ENCODE data around the gene TEPSIN.

Gene TEPSIN

DNA sequence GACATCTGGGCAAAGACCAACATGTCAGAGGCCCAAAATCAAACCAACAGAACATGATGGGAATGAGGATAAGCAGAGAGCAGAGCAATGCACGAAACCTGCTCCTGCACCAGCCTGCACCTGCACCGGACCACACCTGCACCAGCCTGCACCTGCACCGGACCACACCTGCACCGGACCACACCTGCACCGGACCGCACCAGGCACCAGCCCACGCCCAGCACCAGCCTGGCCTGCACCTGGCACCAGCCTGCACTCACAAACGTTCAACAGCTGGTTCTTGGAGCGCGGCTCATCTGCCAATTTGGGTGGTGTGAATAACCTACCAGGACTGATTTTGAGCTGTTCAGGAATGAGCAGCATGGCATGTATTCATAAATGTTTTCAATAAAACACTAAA is 34.3 kb downstream of the TEPSIN start:
- no peaks in the 10 kb centered on the region for H3K4me1 ChIP-seq (ENCODE audit: control insufficient read depth, insufficient read depth, low read length)
- peaks cover 39% of the 10 kb centered on the region for H3K36me3 ChIP-seq (ENCODE audit: control insufficient read depth, insufficient read depth, low read length)
- no peak overlapping the region for H3K27ac ChIP-seq (ENCODE audit: low read depth, low read length)
- H3K9me3 ChIP-seq (ENCODE audit: control insufficient read depth, insufficient read depth, low read length) = no peaks in the 10 kb centered on the region
- H3K9ac ChIP-seq (ENCODE audit: low read depth, low read length) = no peak overlapping the region
- no peaks in the 10 kb centered on the region for H3K27me3 ChIP-seq (ENCODE audit: control insufficient read depth, insufficient read depth, low read length)
- no peak overlapping the region for H3K4me3 ChIP-seq (ENCODE audit: low read depth, low read length)

DNA sequence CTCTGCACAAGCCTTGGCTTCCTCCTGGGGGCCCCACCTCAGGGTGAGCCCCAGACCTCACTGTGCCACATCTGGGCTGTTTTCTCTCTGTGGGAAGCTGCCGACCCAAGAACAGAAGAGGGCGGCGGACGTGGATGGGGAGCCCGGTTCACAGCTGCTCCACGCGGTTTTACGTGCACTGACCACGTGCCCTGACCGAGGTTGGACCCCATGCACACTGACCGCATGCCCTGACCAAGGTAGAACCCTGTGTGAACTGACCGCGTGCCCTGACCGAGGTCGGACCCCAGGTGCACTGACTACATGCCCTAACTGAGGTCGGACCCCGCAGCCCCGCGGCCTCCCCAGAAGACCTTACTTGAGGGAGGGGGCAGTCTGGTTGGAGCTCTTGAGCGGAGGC is 35.7 kb downstream of the TEPSIN start:
- Histone ChIP-seq H3K9ac (ENCODE audit: low read depth, low read length) (no peak overlapping the region), H3K27me3 (ENCODE audit: control insufficient read depth, insufficient read depth, low read length) (no peaks in the 10 kb centered on the region), H3K4me1 (ENCODE audit: control insufficient read depth, insufficient read depth, low read length) (no peaks in the 10 kb centered on the region), H3K4me3 (ENCODE audit: low read depth, low read length) (no peak overlapping the region), H3K9me3 (ENCODE audit: control insufficient read depth, insufficient read depth, low read length) (no peaks in the 10 kb centered on the region), H3K36me3 (ENCODE audit: control insufficient read depth, insufficient read depth, low read length) (peaks cover 46% of the 10 kb centered on the region), H3K27ac (ENCODE audit: low read depth, low read length) (no peak overlapping the region)

DNA sequence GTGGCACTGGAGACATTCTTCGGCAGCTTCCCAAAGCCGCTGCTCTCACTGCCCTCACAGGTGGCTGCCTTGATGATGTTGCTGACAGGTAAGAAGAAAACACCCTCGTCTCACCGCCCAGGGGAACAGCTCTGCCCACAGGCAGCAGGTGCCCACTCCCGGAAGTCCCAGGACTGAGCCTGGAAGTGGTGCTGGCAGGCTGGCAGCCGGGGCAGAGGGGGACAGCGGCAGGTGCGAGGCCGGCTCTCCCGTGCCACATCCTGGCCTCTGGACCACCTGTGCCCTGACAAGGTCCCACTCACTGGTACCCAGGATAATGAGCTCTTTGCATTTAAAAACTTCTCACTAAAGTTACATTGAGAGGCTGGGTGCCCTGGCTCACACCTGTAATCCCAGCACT is 36.5 kb downstream of the TEPSIN start:
- no peak overlapping the region for H3K4me3 ChIP-seq (ENCODE audit: low read depth, low read length)
- no peak overlapping the region for H3K27ac ChIP-seq (ENCODE audit: low read depth, low read length)
- peaks cover 48% of the 10 kb centered on the region for H3K36me3 ChIP-seq (ENCODE audit: control insufficient read depth, insufficient read depth, low read length)
- H3K9me3 ChIP-seq (ENCODE audit: control insufficient read depth, insufficient read depth, low read length) = no peaks in the 10 kb centered on the region
- H3K27me3 ChIP-seq (ENCODE audit: control insufficient read depth, insufficient read depth, low read length) = no peaks in the 10 kb centered on the region
- no peak overlapping the region for H3K9ac ChIP-seq (ENCODE audit: low read depth, low read length)
- H3K4me1 ChIP-seq (ENCODE audit: control insufficient read depth, insufficient read depth, low read length) = no peaks in the 10 kb centered on the region

DNA sequence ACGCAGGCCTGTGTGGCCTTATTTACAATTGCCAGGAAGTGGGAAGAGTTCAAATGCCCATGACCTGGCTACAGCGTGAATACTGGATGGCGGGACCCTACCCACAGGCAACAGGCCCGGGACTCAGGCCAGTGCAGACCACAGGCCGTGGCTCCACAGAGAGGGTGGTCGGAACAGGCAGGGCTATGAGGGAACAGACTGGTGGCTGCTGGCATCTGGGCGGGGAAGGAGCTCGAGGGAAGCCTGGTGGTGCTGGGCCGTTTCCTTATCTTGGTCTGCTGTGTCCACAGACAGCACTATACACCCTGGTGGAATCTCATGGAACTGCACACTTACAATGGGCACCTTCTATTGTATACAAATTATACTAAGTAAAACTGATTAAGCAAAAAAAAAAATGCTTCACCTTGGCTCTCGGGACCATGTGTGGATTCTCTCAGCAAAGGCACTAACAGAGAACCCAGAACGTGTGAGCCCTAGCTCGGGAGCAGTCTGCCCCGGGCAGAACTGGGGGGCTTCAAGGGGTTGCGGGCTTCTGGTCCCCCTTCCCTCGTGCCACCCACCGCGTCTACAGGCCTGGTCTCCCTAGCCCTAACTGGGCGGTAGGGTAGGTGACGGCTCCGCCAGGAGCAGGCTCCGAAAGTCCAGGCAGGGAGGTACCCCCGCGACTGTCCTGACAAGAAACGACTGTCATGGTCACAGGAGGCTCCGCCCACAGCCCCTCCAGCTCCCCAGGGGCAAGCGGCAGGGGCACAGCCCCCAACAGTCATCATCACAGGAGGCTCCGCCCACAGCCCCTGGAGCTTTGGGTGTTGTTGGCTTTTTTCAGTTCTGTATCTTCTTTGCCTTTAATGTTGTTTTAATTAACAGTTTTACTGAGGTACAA is 37.9 kb downstream of the TEPSIN start:
- Histone ChIP-seq H3K27me3 (ENCODE audit: control insufficient read depth, insufficient read depth, low read length) (no peaks in the 10 kb centered on the region), H3K27ac (ENCODE audit: low read depth, low read length) (no peak overlapping the region), H3K4me3 (ENCODE audit: low read depth, low read length) (no peak overlapping the region), H3K9me3 (ENCODE audit: control insufficient read depth, insufficient read depth, low read length) (no peaks in the 10 kb centered on the region), H3K4me1 (ENCODE audit: control insufficient read depth, insufficient read depth, low read length) (no peaks in the 10 kb centered on the region), H3K36me3 (ENCODE audit: control insufficient read depth, insufficient read depth, low read length) (peaks cover 49% of the 10 kb centered on the region), H3K9ac (ENCODE audit: low read depth, low read length) (no peak overlapping the region)

DNA sequence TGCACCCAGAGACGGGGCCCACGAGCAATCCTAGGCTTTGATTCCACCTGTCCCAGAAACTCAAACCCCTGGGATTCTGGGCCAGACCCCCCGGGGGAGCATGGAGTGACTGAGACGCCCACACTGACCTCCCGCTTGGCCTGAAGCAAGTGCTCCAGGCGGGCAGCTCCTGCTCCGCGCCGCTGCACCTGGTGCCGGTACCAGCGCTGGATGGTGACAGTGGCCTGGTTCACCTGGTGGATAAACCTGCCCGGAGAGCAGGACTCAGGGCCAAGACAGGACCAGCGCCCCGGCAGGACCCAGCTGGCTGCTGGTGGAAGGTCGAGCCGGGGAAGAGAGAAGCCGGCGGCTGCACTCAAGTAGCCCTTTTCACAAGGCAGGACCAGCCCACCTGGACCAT is 38.7 kb downstream of the TEPSIN start:
- H3K4me1 ChIP-seq (ENCODE audit: control insufficient read depth, insufficient read depth, low read length) = no peaks in the 10 kb centered on the region
- no peaks in the 10 kb centered on the region for H3K27me3 ChIP-seq (ENCODE audit: control insufficient read depth, insufficient read depth, low read length)
- H3K4me3 ChIP-seq (ENCODE audit: low read depth, low read length) = no peak overlapping the region
- H3K9me3 ChIP-seq (ENCODE audit: control insufficient read depth, insufficient read depth, low read length) = no peaks in the 10 kb centered on the region
- no peak overlapping the region for H3K9ac ChIP-seq (ENCODE audit: low read depth, low read length)
- peaks cover 53% of the 10 kb centered on the region for H3K36me3 ChIP-seq (ENCODE audit: control insufficient read depth, insufficient read depth, low read length)
- H3K27ac ChIP-seq (ENCODE audit: low read depth, low read length) = no peak overlapping the region

DNA sequence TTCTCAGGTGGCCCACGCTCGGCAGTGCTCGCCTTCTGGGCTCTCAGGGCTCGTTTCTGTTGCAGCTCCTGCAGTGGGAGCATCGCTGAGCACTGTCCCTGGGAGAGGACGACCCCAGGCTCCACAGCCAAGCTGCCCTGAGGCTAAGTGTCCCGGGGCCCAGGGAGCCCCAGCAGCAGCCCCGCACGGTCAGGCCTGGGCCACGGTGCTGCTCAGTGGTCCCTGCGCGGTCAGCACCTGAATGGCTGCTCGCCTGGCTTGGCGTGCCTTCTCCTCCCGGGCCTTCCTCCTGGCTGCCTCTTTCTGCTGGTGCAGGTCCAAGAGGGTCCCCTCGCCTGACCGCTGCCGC is 39.4 kb downstream of the TEPSIN start:
- Histone ChIP-seq H3K27ac (ENCODE audit: low read depth, low read length) (no peak overlapping the region), H3K27me3 (ENCODE audit: control insufficient read depth, insufficient read depth, low read length) (no peaks in the 10 kb centered on the region), H3K9me3 (ENCODE audit: control insufficient read depth, insufficient read depth, low read length) (no peaks in the 10 kb centered on the region), H3K4me1 (ENCODE audit: control insufficient read depth, insufficient read depth, low read length) (no peaks in the 10 kb centered on the region), H3K4me3 (ENCODE audit: low read depth, low read length) (no peak overlapping the region), H3K36me3 (ENCODE audit: control insufficient read depth, insufficient read depth, low read length) (peaks cover 54% of the 10 kb centered on the region), H3K9ac (ENCODE audit: low read depth, low read length) (no peak overlapping the region)

DNA sequence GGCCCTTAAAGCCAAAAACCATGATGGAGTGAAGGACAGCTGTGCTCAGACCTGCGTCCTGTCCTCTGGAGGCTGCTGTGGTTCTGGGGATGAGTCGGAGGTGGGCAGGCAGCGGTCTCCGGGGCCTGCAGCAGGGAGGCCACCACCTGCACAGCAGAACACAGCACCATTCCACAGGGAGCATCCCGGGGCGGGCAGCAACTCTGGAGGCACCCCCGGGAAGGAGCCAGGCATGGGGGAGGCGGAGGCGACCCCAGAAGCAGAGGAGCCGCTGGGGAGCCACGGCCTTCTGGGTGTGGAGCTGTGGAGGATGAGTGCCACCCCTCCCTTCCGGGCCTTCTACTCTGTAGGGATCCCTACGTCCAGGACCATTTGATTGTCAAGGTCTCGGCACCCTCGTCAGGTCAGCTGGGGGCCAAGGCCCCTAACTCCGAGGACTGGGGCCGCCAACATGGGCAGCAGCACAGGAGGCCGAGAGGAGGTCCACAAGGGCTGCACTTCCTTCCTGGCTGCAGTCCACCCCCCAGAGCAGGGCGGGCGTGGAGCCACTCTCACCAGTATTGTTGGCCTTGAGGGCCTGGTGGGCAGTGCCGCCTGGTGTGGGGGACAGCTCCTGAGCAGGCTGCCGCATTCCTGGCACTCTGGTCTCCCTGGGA is 39.9 kb downstream of the TEPSIN start:
- no peak overlapping the region for H3K4me3 ChIP-seq (ENCODE audit: low read depth, low read length)
- no peak overlapping the region for H3K27ac ChIP-seq (ENCODE audit: low read depth, low read length)
- H3K9me3 ChIP-seq (ENCODE audit: control insufficient read depth, insufficient read depth, low read length) = no peaks in the 10 kb centered on the region
- H3K4me1 ChIP-seq (ENCODE audit: control insufficient read depth, insufficient read depth, low read length) = no peaks in the 10 kb centered on the region
- peaks cover 51% of the 10 kb centered on the region for H3K36me3 ChIP-seq (ENCODE audit: control insufficient read depth, insufficient read depth, low read length)
- no peak overlapping the region for H3K9ac ChIP-seq (ENCODE audit: low read depth, low read length)
- H3K27me3 ChIP-seq (ENCODE audit: control insufficient read depth, insufficient read depth, low read length) = no peaks in the 10 kb centered on the region

DNA sequence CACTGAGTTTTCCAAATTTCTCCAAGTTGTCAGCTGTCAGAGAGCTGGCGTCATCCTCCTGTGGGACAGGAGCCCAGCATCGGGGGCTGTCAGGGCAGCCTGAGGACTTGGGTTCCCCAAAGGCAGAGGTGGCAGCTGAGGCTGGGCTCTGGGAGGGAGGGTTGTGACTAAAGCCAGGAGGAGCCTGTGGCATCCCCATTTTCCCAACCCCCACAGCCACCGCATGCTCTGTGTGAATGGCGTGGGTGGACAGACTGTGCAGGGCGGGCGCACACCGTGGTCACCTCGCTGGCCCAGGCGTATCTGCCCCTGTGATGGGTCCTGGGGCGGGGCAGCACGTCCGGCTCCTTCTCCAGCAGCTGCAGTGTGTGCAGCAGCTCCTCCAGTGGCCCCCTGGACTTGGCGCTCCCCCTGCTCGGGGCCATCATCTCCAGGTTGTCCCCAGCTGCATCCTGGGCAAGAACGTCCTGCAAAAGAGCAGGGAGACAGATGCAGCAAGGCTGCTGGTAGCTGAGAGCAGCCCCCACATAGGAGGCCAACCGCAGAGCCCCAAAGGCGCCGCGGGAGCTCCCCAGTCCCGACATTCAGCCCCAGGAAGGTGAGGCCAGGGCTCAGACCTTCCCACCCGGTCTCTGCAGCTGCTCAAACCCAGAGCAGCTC is 40.9 kb downstream of the TEPSIN start:
- H3K9me3 ChIP-seq (ENCODE audit: control insufficient read depth, insufficient read depth, low read length) = no peaks in the 10 kb centered on the region
- no peak overlapping the region for H3K27ac ChIP-seq (ENCODE audit: low read depth, low read length)
- H3K4me3 ChIP-seq (ENCODE audit: low read depth, low read length) = no peak overlapping the region
- H3K27me3 ChIP-seq (ENCODE audit: control insufficient read depth, insufficient read depth, low read length) = no peaks in the 10 kb centered on the region
- no peaks in the 10 kb centered on the region for H3K4me1 ChIP-seq (ENCODE audit: control insufficient read depth, insufficient read depth, low read length)
- no peak overlapping the region for H3K9ac ChIP-seq (ENCODE audit: low read depth, low read length)
- H3K36me3 ChIP-seq (ENCODE audit: control insufficient read depth, insufficient read depth, low read length) = peaks cover 47% of the 10 kb centered on the region

DNA sequence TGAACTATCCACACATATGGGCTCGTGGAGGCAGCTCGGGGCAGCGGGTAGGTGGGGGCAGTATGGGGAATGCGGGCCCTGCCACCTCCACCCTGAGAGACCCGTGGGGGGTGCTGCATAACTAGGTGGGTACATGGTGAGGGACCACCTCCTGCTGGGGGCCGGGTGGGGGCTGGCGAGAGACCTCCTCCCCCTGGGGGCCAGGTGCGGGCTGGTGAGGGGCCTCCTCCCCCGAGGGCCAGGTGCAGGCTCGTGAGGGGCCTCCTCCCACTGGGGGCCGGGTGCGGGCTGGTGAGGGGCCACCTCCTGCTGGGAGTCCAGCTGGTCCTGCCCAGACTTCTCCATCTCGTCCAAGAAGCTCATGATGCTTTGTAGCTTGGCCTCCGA is 41.5 kb downstream of the TEPSIN start:
- no peak overlapping the region for H3K9ac ChIP-seq (ENCODE audit: low read depth, low read length)
- no peak overlapping the region for H3K27ac ChIP-seq (ENCODE audit: low read depth, low read length)
- H3K4me1 ChIP-seq (ENCODE audit: control insufficient read depth, insufficient read depth, low read length) = no peaks in the 10 kb centered on the region
- peaks cover 45% of the 10 kb centered on the region for H3K36me3 ChIP-seq (ENCODE audit: control insufficient read depth, insufficient read depth, low read length)
- H3K27me3 ChIP-seq (ENCODE audit: control insufficient read depth, insufficient read depth, low read length) = no peaks in the 10 kb centered on the region
- no peak overlapping the region for H3K4me3 ChIP-seq (ENCODE audit: low read depth, low read length)
- no peaks in the 10 kb centered on the region for H3K9me3 ChIP-seq (ENCODE audit: control insufficient read depth, insufficient read depth, low read length)

DNA sequence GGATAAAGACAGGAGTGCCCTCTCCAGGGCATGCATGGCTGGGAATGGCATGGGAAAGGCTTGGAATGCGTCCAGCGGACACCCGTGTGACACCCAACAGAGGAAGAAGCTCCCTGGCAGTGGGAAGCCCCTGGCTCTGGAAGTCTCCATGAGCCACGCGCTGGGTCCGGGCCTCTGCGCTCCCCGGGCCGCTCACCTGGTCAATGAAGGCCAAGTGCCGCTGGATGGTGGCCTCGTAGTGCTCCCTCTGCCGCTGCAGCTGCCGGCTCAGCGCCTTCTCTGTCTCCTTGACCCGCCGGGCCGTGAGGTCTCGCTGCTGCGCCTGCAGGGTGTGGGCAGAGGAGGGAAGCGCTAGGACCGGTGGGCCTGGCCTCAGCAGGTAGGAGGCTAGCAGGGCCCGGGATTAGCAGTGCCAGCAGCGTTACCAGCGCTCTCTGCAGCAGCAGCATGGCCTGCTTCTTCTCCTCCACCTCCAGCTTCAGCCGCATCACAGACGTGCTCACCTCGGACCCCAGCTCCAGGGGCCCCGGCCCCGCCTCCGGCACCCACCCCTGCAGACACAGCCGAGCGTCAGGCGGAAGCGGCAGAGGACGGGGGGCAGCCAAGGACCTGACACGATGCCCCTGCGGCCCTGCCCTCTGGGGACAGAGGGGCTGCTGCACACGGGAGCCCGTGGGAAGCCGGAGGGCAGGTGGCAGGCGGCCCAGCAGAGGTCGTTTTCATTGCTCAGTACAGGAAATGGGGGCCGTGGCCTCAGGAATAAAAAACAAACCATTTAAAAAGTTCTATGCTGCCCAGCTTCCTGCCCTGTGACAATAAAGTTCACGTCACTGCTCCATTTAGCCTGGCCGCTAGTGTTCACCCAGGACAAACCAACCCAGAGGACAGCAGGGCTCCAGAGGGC is 42.1 kb downstream of the TEPSIN start:
- Histone ChIP-seq H3K36me3 (ENCODE audit: control insufficient read depth, insufficient read depth, low read length) (peaks cover 45% of the 10 kb centered on the region), H3K9me3 (ENCODE audit: control insufficient read depth, insufficient read depth, low read length) (no peaks in the 10 kb centered on the region), H3K4me3 (ENCODE audit: low read depth, low read length) (no peak overlapping the region), H3K4me1 (ENCODE audit: control insufficient read depth, insufficient read depth, low read length) (no peaks in the 10 kb centered on the region), H3K27me3 (ENCODE audit: control insufficient read depth, insufficient read depth, low read length) (no peaks in the 10 kb centered on the region), H3K9ac (ENCODE audit: low read depth, low read length) (no peak overlapping the region), H3K27ac (ENCODE audit: low read depth, low read length) (no peak overlapping the region)
